HuH-7 (cell line): ENCODE measurements around the gene CTSC.

ENCODE experiments used
- DNase-seq: peaks from one replicate; pipeline ENCODE4 v3.0.0; 2011; ENCODE audit warnings: low spot score

Gene CTSC

DNA sequence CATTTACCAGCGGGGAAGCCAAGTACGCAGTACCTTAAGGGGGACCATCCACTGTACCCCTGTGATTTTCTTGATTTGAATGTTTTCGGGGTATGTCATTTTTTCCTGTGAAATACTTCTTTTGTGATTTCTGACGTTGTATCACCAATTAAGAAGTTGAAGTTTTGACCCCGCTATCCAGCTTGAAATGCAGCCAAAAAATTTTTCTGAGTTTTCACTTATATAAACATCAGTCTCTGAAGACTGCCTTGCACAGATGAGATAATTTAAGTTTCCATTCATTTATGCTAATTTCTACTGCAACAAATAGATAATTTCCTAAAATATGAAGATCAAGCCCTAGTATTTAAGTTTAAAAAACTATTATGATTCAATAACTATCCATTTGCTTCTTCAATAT, 20.0 kb downstream of the CTSC start:
- no peak for DNase-seq

DNA sequence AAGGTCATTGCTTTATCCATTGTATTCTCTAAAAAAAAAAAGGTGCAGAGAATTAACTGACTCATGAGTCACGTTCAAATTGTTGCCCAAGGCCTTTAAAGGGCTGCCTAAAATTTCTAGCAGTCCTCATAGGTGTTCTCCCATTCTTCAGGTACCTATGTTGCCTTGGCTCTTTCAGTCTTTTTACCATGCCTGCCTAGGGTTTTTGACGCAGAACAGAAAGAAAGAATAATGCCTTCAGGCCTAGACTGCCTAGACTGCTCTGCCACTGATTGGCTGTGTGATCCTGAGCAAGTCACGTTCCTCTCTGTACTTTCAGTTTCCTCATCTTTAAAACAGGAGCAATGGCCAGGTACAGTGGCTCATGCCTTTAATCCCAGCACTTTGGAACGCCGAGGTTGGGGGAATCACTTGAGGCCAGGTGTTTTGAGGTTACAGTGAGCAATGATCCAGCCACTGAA, 21.5 kb downstream of the CTSC start:
- no peak for DNase-seq

DNA sequence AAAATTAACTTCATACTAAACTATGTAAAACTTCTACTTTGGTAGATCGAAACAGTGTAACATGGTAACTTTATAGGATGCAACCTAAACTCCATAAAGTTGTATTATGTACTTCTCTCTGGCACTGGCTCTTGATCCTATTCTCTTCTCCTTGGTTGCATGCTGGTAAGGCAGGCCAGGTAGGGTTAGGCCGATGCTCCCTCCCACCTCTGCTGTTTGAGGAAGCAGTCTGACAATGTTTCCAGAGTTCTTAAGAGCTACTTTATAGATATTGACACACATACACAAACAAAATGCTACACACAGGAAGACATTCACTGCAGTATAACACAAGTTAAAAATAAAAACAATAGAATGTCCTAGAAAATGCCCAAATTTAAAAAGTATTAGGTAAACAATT, 22.5 kb downstream of the CTSC start:
- DNase-seq = no peak

DNA sequence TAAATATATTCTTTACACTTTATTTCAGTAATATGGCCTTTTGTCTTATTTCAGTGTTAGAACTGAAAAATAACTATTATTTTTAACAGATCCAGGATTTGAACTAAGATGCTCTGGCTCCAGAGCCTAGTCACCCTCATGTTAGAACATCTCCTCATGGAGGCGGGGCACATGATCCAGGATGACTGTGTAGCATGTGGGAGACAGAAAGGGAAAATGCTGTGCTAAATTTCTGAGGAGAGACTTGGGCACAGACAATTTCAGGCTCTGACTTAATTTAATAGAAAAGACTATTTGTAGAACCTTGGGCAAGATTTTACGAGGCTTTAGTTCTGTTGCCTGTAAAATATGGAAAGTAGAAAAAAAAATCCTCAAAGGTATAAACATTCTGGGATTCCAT, 24.1 kb downstream of the CTSC start:
- no peak for DNase-seq

DNA sequence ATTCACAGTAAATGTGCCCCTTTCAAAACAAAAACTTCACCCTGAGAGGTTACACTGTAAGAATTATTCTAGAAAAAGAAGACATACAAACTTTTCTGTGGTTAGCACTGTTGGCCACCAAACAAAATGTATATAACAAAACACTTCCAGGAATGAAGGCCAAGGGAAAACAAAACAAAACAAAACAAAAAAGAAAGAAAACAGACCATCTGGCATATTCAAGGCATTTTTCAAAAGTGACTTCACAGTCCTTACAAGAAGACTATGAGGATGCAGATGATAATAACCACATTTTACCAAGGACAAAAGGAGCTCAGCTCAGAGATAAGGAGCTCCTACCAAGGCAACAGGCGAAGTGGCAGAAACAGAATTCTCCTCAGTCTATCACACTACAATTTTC, 24.9 kb downstream of the CTSC start:
- DNase-seq = no peak

DNA sequence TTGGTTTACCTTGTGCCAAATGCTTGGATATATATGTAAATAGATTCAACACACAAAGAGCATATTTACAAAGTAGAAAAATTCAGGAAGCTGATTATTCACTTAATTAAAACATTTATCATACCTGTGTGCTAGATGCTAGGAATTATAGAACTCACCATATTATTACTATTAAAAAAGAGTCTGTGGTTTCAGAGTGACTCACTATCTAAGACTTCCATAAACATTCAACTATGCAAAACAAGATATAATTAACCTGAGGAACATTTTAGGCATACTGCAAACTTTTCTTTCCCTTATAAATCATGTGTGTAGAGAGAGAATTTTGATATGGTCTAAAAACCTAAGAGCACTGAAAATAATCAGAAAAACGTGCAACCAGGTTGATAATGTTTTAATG, 27.3 kb downstream of the CTSC start:
- DNase-seq = no peak

DNA sequence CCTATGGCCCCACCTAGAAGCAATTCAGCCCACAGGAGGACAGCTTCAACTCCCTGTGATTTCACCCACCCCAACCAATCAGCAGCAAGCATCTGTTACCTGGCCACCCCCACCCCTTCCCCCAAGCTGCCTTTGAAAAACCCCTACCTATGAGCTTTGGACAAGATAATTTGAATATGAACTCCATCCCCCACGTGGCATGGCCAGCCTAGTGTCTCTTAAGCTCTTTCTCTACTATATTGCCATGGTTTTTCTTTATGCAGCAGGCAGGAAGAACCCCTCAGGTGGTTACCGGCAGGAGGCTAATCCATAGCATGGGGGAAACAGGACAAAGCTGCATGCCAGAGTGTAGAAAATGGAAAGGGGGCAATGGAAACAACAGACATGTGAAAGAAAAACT, 29.0 kb downstream of the CTSC start:
- DNase-seq = no peak

DNA sequence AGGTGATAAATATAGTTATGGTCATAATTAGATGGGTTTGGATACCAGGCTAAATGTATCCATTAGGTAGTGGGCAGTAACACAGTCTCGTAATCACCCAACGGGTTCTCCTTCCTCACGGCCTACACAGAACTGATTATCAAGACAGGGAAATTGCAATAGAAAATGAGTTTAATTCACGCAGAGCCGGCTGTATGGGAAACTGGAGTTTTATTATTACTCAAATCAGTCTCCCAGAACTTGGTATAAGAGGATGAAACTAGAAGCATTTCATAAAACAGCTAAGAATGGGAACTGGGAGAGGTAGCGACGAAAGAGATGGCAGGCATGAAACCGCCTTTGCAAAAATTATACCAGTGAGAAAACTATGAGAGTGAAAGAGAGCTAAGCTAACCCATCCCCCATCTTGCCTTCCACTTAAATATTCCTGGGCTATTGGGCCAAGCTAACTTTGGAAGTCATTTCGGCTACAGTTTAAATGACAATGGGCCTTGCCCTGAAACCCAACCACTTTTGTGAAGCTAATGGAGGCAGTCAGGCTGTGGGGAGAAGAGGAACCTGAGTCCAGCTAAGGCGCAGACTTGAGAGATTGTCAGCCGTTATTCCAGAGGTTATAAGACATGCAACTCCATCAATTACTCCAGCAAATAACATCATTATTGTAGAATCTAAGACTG, 29.6 kb downstream of the CTSC start:
- DNase-seq = no peak

DNA sequence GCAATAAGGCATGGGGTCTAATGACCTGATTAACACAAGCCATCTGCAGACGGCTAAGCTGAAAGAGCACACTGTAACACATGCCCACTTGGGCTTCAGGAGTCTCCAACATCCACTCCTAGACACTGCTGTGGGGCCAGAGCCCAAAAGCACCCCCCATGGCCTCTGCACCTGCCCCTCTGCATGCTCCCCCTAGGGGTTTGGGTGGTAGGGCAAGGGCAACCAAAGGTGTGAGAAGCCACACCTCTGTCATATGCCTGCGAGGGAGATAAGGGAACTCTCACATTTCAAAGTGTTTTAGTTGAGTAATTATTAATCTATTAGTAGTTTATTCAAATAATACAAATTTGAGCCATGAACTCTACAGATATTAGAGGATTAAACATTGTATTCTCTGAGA, 30.8 kb downstream of the CTSC start:
- DNase-seq = no peak

DNA sequence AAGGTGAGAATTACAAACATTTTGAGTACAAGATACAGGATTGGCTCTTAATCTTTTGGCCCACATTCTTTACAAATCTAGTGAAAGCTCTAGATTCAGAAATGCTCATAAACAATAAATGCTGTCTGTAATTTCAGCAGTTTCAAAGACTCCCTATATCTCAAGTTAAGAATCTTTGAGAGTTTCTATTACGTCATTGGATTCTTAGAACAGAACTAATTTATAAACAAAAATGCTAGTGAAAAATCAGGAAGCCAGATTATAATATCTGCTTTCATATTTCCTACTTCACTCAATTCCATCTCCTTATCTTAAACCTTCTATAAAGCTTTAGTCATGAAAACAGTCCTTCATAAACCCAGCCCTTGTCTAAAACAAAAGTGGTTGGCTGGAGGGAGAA, 32.1 kb downstream of the CTSC start:
- no peak for DNase-seq

DNA sequence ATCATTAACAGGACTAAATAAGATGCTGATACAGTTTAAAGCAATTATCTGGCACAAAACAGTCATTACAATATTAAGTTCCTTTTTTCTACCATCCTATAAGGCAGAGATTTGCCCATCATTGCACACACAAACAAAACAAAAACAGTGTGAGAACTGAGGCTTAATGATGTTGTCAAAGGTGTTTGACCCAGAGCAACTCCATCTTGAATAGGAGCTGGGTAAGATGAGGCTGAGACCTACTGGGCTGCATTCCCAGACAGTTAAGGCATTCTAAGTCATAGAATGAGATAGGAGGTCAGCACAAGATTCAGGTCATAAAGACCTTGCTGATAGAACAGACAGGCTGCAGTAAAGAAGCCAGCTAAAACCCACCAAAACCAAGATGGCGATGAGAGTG, 33.2 kb downstream of the CTSC start:
- DNase-seq = no peak

DNA sequence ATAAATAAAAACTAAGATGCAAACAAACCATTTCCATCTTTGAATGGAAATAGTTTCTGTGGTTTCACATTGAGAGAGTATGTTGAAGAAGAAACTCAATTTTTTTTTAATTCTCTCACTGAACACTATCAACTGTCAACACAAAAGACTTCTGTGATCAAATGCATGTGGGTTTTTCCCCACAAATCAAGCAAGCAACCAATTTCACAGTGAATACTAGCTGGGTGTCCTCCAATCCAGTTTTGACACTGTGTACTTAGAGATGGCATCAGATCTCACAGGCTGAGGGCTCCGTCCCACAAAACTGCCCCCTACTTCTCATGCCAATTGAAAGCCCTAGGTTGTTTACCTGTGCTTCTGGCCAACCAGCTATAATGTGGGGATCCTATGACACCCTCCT, 34.5 kb downstream of the CTSC start:
- DNase-seq = no peak

DNA sequence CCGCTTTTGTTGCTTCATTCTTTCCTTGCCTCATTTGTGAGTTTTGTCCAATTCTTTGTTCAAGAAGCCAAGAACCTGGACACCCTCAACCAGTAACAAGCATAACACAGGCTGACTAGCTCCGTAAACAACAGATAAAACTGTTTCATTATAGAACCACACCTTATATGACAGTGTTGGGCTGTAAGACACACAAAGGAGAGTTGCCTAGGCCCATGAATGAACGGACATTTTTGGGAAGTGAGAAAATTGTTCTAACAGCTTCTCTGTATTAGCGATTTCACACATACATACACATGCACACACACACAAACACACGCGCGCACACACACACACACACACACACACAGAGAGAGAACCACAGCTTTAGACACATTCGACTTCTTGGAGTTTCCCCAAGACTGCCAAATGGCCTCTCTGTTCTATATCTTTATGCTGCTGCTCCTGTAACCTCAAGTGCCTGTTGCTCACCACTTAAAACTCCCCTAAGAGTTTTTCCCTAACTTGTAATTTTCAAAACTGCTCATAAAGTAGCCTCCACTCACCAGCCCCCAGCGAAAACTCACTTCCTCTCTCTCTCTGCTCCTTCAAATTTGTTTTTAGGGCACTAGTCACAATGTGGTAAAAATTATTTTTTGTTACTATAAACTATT, 35.9 kb downstream of the CTSC start:
- no peak for DNase-seq

DNA sequence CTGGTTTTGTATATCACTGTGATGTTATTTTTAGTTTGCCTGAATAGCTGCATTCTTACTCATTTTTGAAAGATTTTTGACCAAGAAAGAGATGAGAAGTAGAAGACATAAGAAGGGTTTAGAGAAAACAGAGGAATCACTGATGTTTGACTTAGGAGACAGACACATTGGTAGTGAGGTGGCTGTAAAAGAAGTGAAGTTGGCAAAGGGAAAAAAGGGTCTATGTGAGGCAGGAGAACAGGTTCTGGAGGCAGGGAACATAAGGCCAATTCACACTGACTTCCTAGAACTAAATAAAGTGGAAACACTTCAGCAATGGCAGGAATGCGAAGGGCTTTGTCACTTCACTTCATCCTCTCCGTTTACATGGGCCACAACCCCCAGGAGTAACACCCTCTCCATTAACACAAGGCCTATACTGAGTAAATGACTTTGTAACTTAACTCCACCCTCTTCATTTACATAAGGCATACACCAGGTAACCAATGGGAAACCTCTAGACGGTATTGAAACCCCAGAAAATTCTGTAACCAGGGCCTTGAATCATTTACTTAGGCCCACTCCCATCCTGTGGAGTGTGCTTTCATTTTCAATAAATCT, 36.5 kb downstream of the CTSC start:
- no peak for DNase-seq

DNA sequence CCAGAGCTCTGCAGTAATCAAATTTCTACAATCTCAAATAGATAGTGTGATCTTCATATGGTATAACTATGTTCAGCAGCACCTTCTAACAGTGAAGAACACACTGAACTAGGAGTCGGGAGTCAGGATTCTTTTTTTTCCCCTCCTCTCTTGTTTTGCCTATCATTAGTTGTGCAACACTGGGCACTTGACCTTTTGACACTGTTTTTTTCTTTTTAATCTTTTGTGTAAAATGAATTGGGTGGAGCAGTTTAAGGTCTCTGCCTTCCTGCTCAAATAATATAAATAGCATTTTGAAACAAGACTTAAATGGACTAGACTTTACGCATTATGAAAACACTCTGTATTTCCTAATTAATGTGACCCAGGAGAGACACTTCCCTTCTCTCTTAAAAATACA, 39.7 kb downstream of the CTSC start:
- DNase-seq = peak; percentile 1

DNA sequence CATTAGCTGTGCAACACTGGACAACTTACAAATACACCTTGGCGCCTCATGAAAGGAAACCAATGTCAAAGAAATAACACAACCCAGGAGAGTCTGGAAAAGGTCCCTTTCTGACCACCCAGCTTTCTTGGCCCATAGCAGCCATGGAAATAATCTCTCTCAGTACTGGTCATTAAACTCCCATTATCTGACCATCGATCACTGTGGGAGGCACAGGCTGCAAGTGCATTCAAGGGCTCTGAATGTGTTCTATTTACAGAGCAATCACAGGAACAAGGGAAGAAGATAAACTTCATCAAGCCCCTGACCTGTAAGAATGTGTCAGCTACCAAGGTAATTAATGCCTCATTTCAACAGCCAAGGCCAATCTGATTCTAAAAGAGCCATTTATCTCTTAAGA, 40.1 kb downstream of the CTSC start:
- DNase-seq = no peak

DNA sequence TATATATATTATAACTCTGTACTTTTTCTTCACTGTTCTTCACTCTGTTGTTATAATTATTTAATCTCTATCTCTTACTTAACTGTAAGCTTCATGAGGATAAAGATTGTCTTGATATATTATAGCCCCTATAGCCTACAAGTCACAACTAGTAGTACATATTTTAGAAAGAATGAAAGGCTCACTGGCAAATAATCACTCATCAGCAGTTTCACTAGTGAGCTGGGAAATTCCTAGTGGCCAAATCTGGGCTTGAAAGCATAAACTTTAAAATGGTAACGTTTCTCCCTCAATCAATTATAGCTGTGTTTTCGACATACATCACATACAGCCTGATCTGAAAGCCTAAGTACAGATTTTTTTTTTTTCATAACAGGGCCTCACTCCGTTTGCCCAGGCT, 42.5 kb downstream of the CTSC start:
- no peak for DNase-seq

DNA sequence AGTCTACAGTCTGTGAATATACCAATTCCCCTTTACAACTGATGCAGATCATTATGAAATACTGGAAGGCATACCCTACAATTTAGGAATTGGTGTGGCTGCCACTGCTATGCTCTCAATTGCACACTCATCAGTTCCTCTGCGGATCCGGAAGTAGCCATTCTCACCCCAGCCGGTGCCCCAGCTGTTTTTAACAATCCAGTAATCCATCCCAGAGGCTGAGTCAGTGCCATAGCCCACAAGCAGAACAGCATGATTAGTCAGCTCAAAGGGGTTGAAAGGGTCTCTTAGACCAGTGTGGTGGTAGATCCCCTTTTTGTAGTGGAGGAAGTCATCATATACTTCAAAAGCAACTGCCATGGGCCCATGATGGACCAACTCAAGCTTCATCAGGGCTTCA, 43.6 kb downstream of the CTSC start:
- no peak for DNase-seq

DNA sequence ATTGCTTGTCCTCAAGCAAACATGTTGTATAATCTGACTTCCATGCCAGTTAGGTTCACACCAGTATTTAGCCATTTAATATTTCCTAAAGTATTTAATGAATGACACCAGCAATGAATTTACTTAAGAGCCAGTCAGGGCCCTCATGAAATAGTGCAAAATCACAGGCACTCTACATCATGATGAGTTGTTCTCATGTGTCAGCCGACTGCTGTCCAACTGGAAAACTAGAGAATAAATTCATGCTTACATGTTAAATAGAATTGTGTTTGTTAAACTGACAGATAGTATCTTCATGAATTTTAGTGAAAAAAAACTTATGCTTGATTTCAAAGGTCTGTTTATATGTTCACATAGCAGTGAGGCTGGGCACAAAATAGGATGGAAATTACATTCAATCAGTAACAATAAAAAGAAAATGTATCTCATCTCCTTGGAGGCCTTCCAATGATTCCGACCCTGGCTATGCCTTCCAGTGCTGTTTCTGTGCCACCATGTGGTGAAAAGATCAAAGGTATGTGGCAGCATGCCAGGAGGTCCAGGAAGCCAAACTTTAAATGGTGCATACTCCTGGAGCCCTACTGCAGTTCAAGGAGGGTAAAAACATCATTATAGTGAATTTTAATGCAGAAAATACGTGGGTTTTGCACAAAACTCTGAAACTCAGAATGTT, 45.2 kb downstream of the CTSC start:
- no peak for DNase-seq

DNA sequence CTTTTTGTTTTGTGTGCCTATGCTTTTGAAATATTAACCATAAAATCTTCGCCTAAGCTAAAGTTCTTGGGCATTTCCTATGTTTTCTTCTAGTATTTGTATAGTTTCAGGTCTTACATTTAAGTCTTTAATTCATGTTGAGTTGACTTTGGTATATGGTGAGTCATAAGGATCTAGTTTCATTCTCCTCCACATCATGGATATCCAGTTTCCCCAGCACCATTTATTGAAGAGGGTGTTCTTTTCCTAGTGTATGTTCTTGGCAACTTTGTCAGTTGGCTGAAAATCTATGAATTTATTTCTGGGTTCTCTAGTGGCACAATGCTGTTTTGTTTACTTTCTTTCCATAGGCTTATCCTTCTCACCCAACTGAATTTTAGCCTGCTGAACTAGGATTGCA, 49.0 kb downstream of the CTSC start:
- DNase-seq = no peak

DNA sequence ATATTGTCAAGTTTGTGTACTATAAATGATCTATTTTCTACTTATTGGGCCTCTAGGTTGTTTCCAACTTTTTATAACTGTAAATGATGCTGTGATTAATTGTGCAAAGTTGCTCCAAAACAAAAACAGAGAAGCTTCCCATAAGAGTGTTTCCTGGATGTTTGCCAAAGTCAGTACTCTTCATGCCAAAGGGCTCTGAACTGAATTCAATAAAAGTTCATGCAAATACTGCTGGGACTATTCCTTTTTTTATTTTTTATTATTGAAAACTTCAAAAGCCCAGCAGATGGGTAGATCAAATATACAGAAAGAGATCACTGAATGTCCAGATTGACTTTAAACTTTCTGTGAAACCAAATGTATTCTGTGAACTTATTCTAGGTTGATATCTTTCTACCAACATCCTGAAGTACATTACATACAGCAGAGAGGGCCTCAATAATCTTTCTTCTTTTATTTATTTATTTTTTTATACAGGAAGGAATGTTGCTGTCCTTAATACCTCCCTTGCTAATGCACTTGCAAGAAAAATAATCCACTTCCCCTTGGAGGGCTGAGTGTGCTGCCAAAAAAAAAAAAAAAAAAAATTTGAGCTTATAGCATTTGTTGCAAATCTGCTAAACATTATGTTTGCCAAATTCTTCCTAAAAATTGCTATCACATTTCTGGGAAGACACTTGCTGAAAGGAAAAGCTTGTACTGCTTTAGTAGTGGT, 53.0 kb downstream of the CTSC start:
- DNase-seq = no peak

DNA sequence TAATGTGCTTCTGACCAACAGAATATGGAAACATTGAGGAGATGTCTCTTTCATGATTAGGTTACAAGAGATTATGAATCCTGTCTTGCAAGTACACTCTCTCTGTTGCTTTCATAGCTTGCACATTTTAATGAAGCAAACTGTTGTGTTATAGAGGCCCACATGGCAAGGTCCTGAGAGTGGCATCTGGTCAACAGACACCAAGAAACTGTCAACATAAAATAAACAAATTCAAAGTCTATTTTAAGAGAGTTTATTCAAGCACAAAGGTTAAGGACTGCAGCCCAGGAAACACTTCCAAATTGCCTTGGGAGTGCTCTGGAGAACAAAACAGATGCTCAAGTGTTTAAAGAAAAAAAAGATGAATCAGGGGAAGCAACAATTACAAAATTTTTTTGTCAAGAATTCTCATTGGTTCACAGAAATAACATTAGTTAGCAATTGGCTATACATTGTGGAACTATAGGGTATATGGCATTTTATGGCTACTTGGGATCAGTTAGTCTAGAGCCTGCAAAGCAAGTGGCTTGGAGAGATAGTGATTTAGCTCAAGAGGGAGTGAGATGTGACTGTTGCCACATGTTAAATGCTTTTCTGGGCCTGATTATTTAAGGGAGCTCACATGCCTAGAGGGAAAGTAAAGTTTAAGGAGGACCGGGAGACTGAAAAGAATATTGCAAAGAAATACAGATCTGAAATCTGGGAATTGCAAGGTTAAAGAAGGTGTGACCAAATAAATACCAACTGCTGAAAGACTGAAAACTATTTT, 54.6 kb downstream of the CTSC start:
- no peak for DNase-seq
